HG02642 (cell line): ENCODE results near the gene UST.
A peak's percentile ranks its signal among the peaks of the same experiment; 100 is the strongest.
"Not testable (repeated sequence)": the region's sequence is repeated elsewhere in the genome, so short reads cannot be mapped to it uniquely, and the experiment has no call there.

ENCODE experiments used
- ATAC-seq: cut with Tn5 transposase; IDR thresholded peaks from one replicate; pipeline ENCODE4 v1.9.1; 2021; ENCODE audit warnings: mild to moderate bottlenecking; ENCODE audit not compliant: unreplicated experiment, poor library complexity

UST gene

DNA sequence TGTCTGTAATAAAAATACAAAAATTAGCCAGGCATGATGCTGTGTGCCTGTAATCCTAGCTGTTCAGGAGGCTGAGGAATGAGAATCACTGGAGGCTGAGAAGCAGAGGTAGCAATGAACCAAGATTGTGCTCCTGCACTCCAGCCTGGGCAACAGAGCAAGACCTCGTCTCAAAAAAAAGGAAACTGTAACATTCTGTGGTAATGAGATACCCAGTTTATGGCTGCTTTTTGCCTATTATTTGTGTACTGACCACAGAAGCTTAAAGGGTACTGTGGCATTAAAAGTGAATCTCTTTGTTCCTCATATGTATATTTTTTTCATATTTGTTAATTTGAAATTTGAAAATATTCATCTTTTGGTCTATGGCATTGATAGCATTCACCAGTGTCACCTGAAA, 185.4 kb downstream of the UST start:
- ATAC-seq, result no peak

DNA sequence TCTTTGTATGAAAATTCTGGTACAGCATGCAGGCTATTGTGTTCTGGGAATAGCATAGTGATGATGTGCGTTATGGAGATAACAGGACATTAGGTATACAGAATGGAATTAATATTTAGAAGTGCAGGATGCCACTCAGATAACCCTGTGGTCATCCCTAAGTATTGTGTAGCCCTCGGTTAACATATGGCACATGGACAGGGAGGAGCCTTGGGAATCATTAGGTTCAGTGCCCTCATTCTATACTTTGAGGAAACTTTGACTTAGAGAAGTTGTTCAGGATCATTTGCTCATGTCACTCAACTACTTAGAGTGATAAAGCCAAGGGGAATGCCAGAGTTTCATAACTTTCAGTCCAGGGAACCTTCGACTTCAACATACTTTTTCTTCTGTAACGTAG, 185.9 kb downstream of the UST start:
- no peak for ATAC-seq

DNA sequence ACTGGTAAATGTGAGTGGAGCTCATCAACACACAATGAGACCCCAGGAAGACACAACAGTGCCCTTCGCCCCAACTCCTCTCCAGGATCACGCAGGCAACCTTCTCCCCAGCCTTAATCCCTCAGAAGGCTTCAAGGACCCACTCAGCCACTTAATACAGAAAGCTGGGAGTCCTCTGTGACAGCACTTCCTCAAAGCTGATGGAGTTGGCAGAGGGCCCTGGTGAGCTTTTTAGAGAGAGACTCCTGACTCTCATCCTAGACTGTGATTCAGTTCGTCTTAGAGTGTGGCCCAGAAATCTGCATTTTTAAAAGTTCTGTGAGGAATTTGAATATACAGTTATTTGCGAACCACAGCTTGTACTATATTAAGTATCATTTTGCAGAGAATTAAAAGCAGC, 187.7 kb downstream of the UST start:
- ATAC-seq, result no peak

GRCh38 chr6:148934961-148935360, 188.1 kb downstream of the UST start:
- ATAC-seq, result no peak

- no peak for ATAC-seq
These were observed 189.0 kb downstream of the UST start for GRCh38 chr6:148935705-148936435.

GRCh38 chr6:148943451-148943850, 196.6 kb downstream of the UST start:
- no peak for ATAC-seq

GRCh38 chr6:148944608-148945007, 197.8 kb downstream of the UST start:
- ATAC-seq, result no peak

DNA sequence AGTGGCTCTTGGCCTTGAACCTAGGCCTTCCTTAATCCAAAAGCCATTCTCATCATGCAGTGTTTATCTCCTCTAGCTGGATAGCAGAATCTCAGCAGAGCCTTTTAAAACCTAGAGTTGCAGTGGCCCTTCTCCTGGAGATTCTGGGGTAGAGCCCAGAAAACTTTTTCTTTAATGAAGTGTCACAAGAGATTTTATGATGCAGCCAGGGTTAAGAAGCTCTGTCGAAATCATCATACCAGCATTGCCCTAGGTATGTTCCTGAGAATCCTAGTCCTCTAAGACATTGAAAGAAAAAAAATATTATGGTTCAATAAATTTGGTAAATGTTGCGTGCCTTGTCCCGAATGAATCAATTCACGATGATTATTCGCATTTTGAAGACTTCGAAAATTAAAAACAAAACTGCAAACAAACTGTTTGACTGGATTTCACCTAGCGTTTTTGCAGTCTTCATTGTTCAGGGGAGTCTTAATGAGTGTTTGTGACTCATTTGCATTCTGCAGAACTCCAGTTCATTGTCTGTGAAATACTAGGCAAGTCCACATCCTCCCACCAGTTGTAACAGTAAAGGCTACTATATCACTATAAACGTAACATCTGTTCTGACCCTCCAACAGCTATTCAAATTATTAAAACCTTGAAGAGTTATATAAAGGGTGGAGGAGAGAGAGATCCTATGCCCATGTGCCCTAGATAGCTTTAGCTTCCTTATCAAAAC, 198.6 kb downstream of the UST start:
- no peak for ATAC-seq

GRCh38 chr6:148947621-148948444, 201.0 kb downstream of the UST start:
- ATAC-seq, result peak; percentile 83

DNA sequence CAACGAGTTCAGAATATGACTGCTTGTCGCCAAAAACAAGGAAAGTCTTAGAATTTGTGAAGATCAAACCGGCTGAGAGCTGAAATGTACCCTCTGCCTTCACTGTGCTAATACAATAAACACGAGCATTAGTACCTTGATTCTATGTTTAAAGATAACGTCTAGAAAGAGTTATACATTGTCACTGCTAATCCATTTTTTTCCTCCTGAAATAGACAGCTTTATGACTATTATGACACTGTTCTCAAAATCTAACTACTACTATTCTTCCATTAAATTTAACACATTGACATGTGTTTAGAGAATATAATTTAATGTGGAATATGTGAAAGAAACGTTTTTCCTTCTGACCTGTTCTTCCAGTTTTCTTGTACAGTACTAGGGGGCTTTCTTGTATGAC, 204.8 kb downstream of the UST start:
- ATAC-seq, result no peak

DNA sequence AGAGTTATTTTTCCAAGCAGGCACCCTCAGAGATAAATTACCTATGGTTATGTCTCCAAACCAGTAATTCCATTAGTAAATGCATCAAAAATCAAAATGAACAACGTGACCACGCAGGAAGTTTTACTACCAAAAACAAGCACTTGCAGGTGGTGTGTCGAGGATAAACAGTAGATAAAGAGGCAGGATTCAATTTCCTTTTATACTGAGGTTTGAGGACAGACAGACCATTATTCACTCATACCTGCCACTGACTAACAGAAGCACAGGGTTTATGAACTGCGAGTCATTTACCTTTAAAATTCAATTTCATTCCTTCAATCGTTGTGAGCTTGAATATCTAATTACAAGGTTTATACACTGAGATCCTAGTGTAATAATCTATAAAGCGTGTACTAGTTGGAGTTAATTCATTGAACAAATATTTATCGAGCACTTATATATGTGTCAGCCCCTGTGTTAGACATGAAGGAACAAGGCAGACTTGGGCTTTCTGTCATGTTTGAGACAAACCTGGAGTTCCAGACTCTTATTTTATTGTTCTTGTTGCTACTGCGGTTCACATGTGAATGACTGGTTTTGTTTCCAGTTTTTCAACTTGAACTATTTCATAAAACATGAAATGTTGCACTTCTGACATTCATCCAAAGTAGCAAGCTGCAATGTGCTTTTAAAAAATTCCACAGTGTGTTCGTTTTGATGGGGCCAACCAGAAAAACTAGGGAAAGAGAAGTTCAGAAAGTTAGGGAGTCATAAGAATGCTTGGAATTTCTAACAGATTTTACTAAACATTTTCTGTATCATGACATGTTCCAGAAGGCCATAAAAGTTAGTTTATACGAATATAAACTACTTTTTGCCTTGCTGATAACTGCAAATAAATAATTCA, 205.6 kb downstream of the UST start:
- no peak for ATAC-seq

DNA sequence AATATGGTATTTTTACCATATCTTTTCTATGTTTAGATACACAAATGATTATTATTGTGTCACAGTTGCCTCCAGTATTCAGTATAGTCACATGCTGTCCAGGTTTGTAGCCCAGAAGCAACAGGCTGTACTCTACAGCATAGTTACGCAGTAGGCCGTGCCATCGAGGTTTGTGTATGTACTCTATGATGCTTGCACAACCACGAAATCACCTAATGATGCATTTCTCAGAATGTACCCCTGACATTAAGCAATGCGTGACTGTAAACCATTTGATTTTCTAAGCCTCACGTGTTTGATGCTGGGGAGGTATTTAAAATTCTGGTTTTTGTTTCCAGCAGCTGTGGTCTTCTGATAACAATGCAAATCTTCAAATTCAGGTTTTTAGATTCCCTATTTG, 207.6 kb downstream of the UST start:
- ATAC-seq, result no peak

DNA sequence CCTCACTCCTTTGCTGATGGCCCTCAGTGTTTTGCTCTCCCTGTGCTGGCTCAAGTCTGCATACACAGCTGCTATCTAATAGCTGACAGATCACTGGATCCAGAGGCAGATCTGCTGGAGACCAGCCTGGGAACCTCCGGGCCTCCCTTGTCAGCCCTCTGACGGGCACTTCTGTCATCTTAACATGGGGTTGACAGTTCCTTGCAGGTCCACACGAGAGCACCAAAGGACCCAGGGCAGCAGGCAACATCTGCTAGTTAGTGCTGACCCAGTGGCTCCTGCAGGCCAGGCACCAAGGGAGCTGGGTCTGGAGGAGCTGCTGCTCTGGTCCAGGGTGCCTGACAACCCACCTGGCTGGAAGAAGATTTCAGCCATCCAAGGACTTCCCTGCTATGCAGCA, 208.1 kb downstream of the UST start:
- no peak for ATAC-seq

- no peak for ATAC-seq
These were observed 208.6 kb downstream of the UST start for GRCh38 chr6:148955441-148955840.

DNA sequence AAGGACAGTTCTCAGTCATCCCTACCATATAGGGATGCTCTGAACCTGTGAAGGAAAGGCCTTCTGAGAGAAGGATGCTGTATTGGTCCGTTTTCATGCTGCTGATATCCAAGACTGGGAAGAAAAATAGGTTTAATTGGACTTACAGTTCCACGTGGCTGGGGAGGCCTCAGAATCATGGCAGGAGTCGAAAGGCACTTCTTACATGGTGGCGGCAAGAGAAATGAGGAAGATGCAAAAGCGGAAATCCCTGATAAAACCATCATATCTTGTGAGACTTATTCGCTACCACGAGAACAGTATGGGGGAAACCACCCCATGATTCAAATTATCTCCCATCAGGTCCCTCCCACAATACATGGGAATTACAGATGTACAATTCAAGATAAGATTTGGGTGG, 209.3 kb downstream of the UST start:
- ATAC-seq, result not testable (repeated sequence)

DNA sequence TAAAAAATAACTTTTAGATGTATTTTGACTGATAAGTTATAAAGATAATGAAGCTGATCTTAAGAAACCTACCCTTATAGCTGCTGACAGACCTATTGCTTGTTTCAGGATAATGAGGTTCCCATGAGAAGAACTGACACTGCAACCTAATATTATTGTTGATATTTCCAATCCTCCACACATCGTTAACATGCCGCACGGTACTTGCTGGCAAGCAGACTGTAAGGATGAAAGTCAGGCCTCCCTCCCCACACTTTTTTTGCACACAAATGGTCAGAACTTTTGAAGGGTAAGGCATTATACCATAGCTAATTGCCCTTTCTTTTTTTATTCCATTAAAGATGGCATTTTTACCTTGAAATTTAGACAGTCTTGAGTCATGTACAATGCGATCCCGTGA, 210.9 kb downstream of the UST start:
- no peak for ATAC-seq

GRCh38 chr6:148959008-148959407, 212.2 kb downstream of the UST start:
- no peak for ATAC-seq

GRCh38 chr6:148959501-148959900, 212.7 kb downstream of the UST start:
- no peak for ATAC-seq

DNA sequence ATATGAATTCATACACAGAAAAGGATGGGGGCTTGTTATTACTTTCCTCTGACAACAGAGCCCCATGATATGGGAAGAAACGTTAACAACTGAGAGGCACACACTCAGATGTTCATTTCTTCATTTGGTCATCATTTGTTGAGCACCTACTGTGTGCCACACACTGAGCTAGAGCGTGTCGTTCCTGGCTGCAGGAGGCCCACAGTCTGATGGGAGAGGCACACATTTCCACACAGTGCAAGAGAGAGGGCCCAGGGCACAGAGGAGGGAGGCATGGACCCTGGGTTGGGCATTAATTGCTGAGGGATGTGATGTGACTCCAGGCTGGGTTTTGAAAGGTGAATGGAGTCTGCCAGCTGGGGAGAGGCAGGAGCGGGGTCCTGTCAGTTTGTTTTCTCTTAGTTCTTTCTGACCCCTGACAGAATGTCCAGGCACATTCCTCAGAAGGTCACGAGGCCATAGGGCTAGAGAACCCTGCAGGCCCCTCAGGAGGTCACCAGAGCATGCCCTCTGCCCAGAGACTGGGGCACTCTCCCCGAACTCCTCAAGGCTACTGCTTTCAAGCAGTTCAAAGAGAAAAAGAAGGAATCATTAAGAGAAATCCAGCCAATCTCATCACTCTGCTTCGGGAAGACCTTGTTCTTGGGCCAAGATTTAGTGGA, 216.2 kb downstream of the UST start:
- ATAC-seq, result no peak

DNA sequence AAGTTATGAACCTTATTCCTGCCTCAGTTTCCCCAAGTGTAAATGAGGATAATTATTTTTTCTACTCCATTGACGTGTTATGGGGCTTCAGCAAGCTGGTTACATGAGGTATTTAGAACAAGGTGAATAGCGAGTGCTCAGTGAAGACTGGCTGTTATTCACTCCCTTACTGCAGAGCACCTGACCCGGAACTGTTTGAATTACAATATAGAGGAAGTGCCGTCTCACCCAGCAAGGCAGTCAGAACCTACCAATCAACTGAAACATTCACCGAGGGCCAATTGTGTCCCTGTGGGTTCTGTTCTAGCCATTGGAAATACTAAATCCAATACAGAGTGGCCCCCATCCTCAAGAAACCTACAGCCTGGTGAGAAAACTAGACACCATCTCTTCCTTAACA, 216.9 kb downstream of the UST start:
- no peak for ATAC-seq
